ENCODE measurements around the gene NGFR. TPM values are rescaled to one million over a fixed set of nuclear protein-coding genes. Genes with fewer than 3 reads are reported as not detected.

NGFR gene
- total RNA-seq, 1 donor from 2014 or later, result 0.53 TPM

DNA sequence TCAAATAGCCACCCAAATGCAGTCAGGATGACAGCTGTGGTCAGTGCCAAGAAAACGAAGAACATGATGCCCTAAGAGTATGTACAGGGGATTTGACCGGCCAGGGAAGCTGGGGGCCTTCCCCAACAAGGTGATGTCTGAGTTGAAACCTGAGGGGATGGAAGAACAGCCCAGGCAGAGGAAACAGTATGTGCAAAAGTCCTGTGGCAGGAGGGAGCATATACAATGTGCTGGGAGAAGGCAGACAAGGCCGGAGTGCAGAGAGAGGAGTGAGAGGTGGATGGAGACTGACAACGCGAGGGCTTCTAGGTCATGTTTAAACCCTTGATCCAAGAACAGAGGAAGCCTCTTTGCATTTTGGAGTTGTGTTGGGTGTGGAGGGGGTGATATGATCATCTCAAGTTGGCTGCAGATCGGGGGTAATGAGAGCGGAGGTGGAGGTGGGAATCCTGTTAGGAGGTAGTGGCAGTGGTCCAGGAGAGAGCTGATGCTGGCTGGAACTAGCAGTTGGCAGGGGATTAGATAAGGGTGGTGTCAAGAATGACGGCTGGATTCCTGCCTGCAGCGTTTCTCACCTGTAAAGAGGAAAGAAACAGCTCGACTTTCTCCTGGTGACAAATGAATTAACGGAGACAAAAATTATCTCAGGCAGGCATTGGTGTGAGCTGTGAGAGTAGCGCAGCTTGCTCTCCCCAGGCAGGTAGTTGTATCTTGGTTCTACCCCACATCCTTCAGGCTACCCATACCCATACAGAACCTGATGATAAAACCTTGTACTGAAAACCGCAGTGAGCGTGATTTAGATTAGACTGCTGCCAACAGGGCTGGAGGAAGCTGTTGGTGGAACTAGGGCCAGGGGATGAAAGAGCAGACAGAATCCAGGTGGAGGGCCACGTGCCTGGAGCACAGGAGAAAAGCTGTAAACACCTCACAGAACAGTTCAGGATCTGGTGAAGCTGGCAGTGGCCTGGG lies 37.2 kb upstream of the NGFR start:
- peaks cover 23% of the 10 kb centered on the region for H3K27me3 ChIP-seq (ENCODE audit: control insufficient read depth, insufficient read depth, low read length)
- H3K36me3 ChIP-seq (ENCODE audit: control insufficient read depth, insufficient read depth, low read length), result no peaks in the 10 kb centered on the region
- TF ChIP-seq CTCF (IDR thresholded peaks at IDR 0.05; ENCODE audit: insufficient read depth, low read length, severe bottlenecking), result no peak
- H3K4me3 ChIP-seq (ENCODE audit: low read depth, low read length), result no peak overlapping the region
- DNase-seq (ENCODE audit: low read depth) (no peak), FAIRE-seq (no peak)

GRCh38 chr17:49459401-49459984 lies 35.6 kb upstream of the NGFR start:
- Histone ChIP-seq H3K36me3 (ENCODE audit: control insufficient read depth, insufficient read depth, low read length) (no peaks in the 10 kb centered on the region), H3K27me3 (ENCODE audit: control insufficient read depth, insufficient read depth, low read length) (peaks cover 25% of the 10 kb centered on the region), H3K4me3 (ENCODE audit: low read depth, low read length) (no peak overlapping the region)
- FAIRE-seq, result no peak
- DNase-seq (ENCODE audit: low read depth), result no peak
- TF ChIP-seq CTCF (IDR thresholded peaks at IDR 0.05; ENCODE audit: insufficient read depth, low read length, severe bottlenecking), result no peak

GRCh38 chr17:49460401-49460800 lies 34.7 kb upstream of the NGFR start:
- DNase-seq (ENCODE audit: low read depth) (no peak), FAIRE-seq (no peak)
- Histone ChIP-seq H3K27me3 (ENCODE audit: control insufficient read depth, insufficient read depth, low read length) (peaks cover 27% of the 10 kb centered on the region), H3K4me3 (ENCODE audit: low read depth, low read length) (no peak overlapping the region), H3K36me3 (ENCODE audit: control insufficient read depth, insufficient read depth, low read length) (no peaks in the 10 kb centered on the region)
- TF ChIP-seq CTCF (IDR thresholded peaks at IDR 0.05; ENCODE audit: insufficient read depth, low read length, severe bottlenecking), result no peak

DNA sequence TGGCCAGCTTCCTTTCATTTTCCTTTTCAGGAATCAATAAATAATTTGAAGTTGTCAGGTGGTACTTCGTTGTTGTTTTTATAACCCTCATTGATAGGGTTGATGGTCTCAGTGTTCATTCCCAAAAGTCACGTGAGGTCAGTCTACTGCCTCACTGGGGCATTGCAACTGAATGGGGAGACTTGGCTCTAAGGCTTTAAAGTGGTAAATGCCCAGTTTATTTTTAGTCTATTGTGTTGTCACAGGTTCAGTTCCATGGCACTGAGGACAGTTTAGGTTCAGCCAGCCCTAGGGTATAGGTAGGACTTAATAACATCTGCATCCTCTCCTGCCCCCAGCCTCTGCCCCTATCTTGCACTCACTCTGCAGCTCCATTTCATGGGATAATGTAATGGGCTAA lies 33.5 kb upstream of the NGFR start:
- TF ChIP-seq CTCF (IDR thresholded peaks at IDR 0.05; ENCODE audit: insufficient read depth, low read length, severe bottlenecking), result no peak
- FAIRE-seq, result no peak
- no peaks in the 10 kb centered on the region for H3K36me3 ChIP-seq (ENCODE audit: control insufficient read depth, insufficient read depth, low read length)
- DNase-seq (ENCODE audit: low read depth), result no peak
- H3K4me3 ChIP-seq (ENCODE audit: low read depth, low read length), result no peak overlapping the region
- peaks cover 29% of the 10 kb centered on the region for H3K27me3 ChIP-seq (ENCODE audit: control insufficient read depth, insufficient read depth, low read length)

- FAIRE-seq, result no peak
- Histone ChIP-seq H3K36me3 (ENCODE audit: control insufficient read depth, insufficient read depth, low read length) (no peaks in the 10 kb centered on the region), H3K27me3 (ENCODE audit: control insufficient read depth, insufficient read depth, low read length) (peaks cover 23% of the 10 kb centered on the region)
Measured at GRCh38 chr17:49464049-49464448, 31.0 kb upstream of the NGFR start.

More at GRCh38 chr17:49464049-49464448, 31.0 kb upstream of the NGFR start:
- DNase-seq (ENCODE audit: low read depth), result no peak
- TF ChIP-seq CTCF (IDR thresholded peaks at IDR 0.05; ENCODE audit: insufficient read depth, low read length, severe bottlenecking), result no peak
- no peak overlapping the region for H3K4me3 ChIP-seq (ENCODE audit: low read depth, low read length)

All from bronchial epithelial cell (primary cell).